Measurements from ENCODE around the gene C8A.

GRCh38 chr1:56850411-56850810 is 4.2 kb upstream of the C8A start:
- TF ChIP-seq POLR2A (IDR thresholded peaks at IDR 0.05; ENCODE audit: insufficient read depth in 1 of 2, low read depth in 2 of 2, low read length in 2 of 2) (no peak), CHD4 (IDR thresholded peaks at IDR 0.05; ENCODE audit: borderline replicate concordance, low read length) (no peak), SRF (IDR thresholded peaks at IDR 0.05; ENCODE audit: low read depth, low read length) (no peak), CTCF (CRISPR knock-in tag; IDR thresholded peaks at IDR 0.05) (no peak), RXRA (CRISPR knock-in tag; IDR thresholded peaks at IDR 0.05) (no peak), EP300 (IDR thresholded peaks at IDR 0.05; ENCODE audit: low read depth in 2 of 2, low read length in 2 of 2) (no peak), EP300 (CRISPR knock-in tag; IDR thresholded peaks at IDR 0.05; ENCODE audit: borderline replicate concordance) (no peak), GABPA (IDR thresholded peaks at IDR 0.05; ENCODE audit: low read depth, low read length) (no peak), GABPA (CRISPR knock-in tag; IDR thresholded peaks at IDR 0.05; ENCODE audit: low read depth) (no peak), FOSL1 (CRISPR knock-in tag; IDR thresholded peaks at IDR 0.05; ENCODE audit: borderline replicate concordance) (no peak), RFXAP (CRISPR knock-in tag; IDR thresholded peaks at IDR 0.05; ENCODE audit: borderline replicate concordance) (no peak), ZBTB40 (IDR thresholded peaks at IDR 0.05) (no peak), ZBTB40 (CRISPR knock-in tag; IDR thresholded peaks at IDR 0.05) (no peak), ZC3H4 (CRISPR knock-in tag; IDR thresholded peaks at IDR 0.05; ENCODE audit: borderline replicate concordance) (no peak)

Measured in HepG2 (cell line).